NCI-H2107 (cell line): ENCODE data around the gene DCLK1.

Experiments
- DNase-seq: peaks from one replicate; lab custom pipeline; 2025; lab: John Stamatoyannopoulos, UW

DCLK1 gene

DNA sequence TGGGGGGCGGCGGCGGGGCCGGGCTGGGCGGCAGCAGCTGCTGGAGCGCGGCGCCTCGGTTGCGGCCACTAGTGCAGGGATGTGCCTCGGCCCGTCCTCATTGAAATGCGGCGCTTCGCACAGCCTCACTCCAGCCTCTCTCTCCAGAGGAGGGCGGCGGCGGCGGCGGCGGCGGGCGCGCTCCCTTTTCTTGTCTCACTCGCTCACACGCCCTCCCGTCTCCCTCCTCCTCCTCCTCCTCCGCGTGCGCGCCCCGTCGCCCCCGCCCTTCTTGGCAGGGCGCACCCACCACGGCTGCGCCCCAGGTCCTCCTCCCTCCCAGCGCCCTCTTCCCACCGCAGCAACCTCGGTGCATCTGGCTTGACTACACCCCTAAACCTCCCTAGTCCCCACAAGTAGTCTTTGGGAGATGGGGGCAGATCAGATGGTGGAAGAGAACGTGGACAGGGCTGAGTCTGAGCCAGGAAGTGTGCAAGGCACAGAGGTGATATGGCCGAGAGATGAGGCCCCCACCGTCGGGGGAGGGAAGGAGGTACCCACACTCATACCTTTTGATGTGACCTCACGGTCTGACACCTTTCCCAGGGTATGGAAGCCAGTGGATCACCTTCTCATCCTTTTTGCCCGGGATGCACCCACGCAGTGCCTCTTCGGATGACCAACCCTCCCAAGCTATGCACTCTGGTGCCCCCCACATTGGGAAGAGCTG lies at the start of gene DCLK1:
Gene DCLK1 (minus strand): TSS at position 161 of the 709 bp plus-strand sequence.
- DNase-seq = no peak

DNA sequence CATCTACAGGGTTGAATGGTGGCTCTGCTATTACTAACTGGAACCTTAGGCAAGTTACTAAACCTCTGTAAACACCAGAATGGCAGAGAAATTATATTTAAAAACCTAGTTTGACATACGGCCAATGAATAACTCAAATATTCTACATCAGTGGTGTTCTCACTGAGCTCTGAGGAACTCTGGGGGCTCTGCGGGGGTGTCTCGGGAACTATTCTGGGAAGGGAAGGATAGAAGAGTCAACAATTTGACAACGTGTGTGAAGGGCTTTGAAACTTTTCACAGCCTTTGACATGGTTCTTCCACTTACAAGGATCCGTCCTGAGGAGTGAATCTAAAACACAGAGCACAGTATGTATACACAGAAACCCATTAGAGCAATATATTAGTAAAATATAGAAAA lies 44.4 kb upstream of the DCLK1 start:
- DNase-seq = no peak

DNA sequence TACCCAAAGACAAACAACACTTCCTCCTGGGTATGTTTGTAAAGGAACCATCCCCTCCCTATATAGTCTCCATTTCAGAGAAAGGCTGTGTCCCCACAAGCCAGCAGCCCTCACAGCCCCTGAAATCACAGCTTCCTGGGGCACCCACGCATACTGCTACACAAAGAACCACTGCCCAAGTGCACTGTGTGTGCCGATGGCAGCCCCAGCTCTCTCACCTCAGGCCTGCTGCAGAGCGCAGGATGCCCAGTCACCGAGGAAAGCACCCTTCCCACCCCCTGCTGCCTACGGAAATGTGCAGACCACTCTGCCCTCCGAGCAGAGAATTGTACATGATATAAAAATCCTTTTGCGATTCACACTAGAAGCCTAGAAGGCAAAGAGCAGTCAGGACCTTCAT lies 43.7 kb upstream of the DCLK1 start:
- no peak for DNase-seq

DNA sequence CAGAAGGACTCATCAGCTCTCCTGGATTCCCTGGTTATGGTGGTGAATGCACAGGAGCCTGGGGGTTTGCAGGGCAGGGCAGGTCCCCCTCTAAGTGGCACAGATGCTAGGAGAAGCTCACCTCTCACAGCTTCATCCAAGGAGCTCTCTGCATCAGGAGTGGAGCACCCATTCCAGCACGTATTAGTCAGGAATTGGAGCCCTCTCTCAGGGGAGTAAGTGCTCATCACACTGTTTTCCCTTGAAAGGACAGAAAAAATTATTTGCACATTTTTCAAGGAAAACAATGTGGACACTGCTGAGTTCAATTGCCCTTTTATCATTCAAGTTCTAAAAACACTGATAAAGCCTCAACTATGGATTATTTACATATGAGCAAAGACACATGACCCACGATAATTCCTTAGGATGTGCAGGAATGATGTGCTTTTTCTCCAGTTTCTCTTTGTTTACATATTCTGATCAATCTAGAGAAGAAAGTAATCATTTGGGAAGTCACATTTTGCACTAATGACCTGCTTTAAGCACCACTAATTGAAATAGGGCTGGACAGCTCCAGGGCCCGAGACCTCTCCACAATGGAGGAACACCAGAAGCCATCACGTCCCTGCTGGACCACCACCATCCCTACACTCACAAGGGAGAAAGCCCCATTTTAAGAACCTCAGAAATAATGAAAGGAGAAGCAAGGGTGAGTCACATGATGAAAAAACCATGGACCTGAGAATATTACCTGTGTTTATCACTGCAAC lies 42.6 kb upstream of the DCLK1 start:
- no peak for DNase-seq

DNA sequence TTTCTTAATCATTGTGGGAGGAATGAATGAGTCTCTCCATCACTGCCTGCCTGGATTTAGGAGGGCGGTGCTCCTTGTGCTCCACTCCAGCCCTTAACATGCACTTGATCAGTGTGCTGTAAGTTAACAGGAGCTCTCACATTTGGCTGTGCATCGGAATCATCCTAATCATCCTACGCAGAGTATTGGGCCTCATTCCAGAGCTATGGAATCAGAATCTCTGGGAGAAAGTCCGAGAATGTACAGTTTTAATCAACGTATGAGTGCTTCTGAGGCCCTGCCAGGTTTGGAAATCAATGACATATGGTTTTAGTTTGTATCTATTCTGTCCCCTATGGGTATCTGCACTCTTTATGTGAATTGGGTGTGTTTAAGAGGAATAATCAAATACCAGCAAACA lies 34.9 kb upstream of the DCLK1 start:
- no peak for DNase-seq

DNA sequence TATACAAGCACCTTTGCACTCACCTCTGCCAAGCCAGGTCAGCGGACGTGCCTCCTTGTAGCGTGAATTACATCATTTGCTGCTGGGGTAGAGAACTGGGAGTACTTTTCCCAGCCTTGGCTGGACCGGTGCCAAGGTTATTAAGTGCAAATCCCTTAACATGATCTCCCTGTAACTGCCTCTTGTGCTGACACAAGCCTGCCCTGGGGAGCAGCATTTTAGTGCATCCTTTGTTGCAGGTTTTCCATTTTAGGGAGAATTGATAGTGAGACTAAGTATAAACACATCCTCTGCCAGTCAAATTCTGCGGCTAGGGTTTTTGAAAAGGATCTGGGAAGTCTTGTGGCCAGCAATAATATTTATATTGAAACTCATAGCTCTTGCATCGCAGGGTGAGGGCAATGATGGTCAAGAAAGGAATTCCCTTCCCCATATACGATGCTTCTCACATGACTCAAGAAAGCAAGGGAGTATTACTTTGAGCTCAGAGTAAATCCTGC lies 32.7 kb upstream of the DCLK1 start:
- peak; percentile 62 for DNase-seq

DNA sequence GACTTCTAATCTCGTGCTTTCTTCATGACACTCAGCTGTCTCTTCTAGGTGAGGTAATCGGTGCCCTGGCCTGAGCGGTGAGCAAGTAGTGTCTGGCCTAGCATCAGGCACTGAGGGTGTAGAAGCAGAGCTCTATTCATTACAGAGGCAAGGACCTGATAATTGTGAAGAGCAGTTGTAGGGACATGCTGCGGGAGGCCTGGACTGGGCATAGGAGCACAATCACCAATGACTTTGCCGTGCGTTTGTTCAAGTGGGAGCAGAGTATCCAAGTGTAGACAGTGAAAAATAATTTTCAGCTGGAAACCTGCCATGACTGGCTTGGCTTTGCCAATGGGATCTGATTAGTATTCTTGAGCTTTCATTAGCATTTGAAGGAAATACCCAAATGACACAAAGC lies 32.1 kb upstream of the DCLK1 start:
- no peak for DNase-seq

DNA sequence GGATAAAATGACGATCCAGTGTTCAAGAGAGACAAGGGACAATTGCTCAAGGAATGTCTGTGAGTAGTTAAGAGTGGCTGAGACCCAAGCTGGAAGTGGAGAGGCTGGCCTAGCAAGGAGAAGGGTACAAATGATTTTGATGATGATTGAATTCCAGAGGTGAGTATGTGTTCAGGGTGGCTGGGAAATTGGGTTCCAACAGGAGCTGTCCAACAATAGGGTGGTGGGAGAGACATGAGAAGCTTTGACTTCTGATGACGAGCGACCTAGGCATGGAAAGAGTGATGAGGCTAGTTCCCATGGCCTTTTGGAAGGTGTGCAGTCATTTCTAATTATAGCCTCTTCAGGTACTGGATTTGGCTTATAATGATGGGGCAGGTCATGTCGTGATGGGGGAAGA lies 29.1 kb upstream of the DCLK1 start:
- DNase-seq = no peak

DNA sequence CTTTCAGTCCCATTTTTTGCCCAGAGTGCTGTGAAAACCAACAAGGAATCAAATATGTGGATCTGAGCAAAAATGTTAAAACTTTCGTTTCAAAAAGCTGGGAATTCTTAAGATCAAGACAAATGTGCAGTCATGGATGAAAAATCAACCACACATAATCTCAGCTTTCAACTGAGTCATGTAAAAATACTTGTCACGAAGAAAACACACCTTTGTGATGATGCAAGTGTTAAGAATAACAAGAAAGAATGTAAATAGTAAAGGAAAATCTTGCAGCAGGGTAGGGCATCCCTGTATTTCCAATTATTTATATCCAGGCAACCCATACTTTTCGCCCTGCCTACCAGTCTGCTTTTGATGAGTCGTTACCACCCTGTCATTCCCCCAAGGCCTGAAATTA lies 27.4 kb upstream of the DCLK1 start:
- DNase-seq = no peak

DNA sequence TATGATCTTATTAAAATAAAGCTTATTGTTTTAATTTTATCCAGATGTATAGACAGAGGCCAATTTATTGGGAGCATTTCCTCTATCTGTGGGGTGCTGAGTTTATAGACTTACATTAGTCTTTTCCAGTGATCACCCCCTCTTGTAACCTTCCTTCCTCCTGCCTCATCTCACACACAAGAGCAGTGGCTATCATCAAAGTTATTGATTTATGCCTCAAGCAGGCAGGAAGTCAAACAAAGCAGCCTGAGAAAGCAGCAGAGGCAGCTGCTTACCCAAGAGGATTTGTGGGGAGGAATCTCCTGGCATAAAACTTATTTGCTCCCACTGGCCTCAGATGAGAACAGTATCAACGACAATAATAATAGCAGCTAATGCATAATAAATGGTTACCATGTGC lies 26.3 kb upstream of the DCLK1 start:
- no peak for DNase-seq

DNA sequence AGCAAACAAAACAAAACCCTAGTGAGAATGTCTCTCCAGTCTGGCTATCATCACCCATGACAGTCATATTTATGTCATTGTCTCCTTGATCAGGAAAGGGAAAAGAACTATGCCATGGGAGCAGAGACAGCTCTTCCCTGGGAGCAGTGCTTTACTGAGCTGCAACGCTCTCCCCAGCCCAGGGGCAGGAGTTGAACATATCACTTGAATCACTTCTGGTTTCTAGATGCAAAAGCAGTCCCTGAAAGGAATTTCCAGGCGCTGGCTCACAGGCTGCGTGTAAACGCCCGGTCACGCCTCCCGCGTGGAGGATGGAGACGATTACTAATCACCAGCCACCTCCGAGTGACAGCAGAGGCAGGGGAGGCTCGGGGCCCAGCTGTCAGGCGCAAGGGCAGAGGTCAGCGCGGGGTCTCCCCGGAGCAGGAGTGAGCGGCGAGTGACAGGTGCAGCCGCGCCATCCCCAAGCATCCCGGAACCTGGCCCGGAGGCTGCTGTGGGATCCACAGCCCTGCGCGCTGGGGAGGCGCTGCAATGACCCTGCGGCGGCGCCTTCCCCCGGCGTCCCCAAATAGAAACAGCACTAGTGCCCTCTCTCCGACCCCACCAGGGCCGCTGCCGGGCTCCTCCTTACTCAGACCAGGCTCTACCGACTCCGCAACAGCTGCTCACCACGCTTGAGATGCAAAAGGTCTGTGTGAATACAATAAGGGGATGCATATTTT lies 23.5 kb upstream of the DCLK1 start:
- DNase-seq = no peak

DNA sequence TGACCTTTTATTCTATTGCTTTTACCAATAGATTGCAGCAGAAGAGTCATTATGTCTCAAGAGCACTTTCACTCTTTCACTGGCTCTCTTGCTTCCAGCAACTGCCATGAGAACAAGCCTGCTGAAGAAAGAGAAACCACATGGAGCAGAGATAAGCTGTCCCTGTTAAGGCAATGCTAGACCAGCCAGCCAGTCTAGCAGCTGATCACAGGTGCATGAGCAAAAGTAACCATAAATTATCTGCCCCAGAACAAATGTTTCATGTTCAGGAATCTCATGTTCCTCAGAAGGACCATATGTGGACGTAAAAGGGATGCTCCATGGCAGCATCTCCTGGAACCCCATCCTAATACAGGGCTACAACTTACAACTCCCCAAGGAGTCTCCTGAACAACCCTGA lies 20.4 kb upstream of the DCLK1 start:
- DNase-seq = no peak

DNA sequence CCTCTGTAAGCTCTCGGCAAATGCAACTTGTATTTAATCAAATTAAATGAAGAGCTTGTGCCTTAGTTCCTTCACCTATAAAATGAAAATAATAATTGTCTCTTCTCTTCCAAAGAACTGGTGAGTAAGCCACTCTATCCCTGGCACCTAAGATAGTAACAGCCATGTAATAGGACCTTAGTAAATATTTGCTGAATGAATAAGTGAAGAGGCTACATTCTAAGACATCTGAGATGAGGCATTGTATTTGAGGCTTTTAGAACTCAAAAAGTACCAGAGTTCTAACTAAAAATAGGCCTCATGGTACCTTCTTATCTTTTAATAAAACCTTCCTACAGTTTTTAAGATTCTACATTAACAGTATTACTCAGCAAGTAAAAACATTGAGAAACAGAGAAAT lies 17.3 kb upstream of the DCLK1 start:
- DNase-seq = no peak

DNA sequence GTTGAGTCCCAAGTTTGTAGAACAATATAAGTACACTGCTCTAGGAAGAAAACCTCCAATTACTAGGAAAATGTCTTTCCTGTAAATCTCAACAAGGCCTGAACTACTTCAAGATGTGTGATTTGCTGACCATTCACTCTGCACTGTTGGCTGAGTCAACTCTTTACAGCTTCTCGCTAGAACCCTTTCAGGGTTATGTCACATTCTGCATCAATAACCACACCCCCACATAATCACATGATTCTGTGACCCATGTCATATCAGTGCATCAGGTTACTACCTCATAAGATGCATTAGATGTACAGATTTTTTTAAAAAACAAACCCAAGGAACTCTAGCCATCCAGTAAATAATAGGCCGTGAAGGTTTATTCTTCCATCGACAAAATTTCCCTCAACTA lies 16.1 kb upstream of the DCLK1 start:
- no peak for DNase-seq

DNA sequence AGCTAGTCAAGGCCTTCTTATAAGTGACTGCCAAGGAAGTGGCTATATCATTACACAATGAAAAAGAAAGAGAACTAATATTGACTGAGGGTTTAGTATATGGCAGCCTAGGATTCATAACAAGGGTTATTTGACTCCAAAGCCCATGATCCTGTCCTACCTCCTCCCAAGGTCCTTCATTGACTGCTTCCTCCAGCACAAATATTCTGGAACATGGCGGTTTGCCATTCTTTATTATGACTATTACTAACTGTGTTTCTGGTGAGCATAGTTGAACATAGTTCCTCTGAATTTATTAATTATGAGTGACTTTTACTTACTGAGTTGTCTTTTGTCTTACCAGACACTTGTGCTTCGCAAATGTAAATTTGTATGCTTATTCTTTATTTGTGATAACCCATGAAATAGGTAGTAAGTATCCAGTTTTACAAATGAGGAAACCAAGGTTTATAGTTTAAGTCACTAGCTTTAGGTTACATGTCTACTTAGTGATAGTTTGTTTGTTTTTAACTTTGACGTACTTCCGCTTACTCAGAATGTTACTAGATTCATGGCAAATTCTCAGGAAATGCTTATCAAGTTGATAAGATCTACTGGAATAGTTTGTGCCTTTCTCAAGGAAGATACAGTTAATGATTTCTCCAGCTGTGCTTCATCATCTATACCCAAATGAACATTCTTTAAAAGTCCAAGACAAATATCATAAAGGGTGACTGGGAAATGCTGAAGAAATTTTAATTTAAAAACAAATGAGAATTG lies 15.5 kb upstream of the DCLK1 start:
- DNase-seq = no peak

DNA sequence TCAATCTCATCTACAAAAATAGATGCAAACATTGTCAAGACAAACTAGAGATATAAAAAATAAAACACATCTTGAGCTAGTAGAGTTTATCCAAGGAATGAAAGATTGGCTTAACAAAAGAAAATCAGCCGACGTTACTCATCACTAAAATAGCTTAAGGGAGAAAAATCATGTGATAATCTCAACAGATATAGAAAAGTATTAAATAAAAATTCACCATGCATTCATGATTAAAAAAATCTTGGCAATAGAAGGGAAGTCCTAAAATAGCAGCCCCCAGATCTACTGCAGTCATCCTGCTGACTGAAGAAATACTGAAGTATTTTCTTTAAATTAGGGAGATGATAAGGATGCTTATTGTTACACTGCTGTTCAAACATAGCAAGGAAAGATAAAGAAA lies 12.6 kb upstream of the DCLK1 start:
- DNase-seq = no peak

DNA sequence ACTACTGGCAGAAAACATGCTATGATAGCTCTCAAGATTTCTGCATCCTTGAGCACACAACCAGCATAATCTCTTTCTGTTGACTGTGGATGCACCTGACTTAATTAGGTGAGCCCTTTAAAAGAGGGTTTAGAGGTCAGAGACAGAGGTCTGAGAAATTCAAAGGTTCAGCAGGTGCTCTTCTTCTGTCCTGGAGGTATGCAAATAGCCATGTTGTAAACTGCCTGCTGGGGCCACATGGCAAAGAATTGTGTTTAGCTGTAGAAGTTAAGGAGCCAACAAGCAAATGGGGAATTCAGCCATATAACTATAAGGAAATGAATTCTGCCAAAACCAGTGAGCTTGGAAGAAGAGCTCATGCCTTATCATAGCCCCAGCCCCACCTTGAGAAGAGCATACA lies 11.6 kb upstream of the DCLK1 start:
- DNase-seq = no peak

DNA sequence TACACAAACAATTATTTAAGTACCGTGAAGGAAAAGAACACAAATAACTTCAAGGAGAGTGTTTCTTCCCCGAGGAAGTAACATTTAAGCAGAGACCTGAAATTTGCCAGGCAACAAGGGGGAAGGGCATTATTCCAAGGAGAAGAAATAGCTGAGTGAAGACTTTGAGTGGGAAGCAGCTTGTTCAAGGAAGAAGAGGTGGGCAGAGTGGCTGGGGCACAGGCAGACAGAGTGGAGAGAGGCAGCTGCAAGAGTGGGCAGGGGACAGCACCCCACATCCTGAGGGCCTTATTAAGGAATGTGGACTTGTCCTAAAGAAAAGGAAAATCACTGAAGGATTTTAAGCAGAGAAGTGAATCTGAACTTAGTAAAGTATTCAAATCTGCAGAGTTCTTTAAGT lies 4.7 kb upstream of the DCLK1 start:
- DNase-seq = no peak

DNA sequence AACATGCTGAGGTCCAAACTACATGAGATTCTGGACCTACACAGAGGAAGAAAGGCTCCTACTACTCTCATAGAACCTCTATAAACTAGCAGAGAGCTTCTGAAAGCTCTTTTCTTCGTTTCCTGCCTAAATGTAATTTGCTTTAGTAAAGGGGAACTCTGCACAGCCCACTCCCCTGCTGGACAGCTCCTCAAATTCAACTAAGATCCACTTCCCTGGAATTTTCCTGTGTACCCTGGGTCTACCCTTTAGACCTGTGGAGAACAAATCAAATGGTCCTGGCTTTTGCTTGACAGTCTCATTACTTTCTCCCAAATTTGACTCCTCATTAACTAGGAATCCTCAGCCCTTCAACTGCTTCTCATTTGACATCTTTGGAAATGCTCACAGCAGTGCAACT lies 3.5 kb upstream of the DCLK1 start:
- DNase-seq = no peak

DNA sequence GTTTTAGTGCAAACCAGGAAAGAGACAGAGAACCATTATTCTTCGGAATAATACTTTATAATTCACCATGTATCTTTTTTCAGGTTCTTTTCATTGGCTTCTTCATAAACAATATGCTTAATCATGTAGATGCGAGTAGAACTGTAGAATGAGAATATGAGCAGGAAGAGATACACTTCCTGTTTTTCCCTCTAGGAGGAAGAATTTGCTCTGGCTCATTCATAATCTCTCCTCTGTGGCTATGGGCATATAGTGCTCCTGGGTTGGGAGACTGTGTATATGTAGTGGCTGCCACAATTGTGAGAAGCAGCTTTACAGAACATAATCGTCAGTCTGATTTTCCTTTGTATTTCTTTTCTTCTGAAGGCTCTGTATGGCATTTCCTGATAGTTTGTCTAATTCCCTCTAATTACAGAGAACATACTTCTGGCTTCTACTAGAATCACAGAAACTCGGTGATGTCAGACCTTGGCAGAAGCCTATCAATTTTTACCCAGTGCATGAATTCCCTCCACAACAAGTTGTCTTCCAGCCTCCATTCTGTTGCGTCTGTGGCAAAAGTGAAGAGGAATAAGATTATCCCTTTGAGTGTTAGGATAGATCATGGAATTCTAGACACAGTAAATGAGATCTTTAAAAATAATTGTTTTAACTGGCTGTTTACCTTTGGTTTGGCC lies 2.9 kb upstream of the DCLK1 start:
- no peak for DNase-seq

DNA sequence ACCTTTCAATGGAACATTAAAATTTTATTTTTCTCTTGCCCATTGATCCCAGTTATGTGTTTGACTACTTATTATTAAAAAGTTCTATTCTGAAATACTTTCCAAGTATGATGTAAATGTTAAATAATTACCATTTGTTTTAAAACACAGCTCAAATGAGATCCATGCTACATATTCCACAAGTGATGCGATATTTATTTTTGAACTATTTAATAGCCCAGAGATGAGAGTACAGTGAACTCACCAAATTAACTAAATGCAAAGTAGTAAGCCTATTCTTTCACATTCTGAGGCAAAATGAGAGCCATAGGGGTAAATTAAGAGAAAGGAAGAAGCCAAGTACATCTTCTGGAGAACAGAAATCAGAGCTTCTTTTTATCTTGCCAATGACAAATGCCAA lies 1.2 kb upstream of the DCLK1 start:
- DNase-seq = no peak

DNA sequence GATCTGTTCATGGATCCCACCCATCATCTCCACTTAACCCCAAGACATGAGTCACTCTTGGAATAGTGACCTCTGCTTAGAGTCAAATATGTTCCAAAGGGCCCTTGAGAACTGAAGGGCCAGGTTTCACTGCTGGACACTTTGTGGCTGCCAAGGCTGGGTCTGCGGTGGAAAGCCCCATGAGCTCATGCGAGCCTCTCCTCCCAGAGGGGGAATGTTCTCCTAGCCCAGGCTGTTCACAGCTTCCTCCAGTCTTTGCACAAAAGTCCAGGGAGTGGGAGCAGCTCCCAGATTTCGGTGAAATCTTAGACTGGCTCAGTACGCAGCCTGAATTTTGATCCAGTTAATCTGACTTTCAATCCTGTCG lies 732 bp upstream of the DCLK1 start:
- no peak for DNase-seq
